PC-9 (cell line): ENCODE data around the gene PEMT. TPM values are rescaled to one million over a fixed set of nuclear protein-coding genes. Genes with fewer than 3 reads are reported as not detected.

Experiments used
- BruUV-seq: library from RNA; stranded (reverse); fragments of 400-500 nt; replicated peaks from 2 replicates; lab custom pipeline; 2021; lab: Mats Ljungman, UMichigan
- CTCF ChIA-PET: fragments of 300-600 bp; sonication (Branson Sonifier 250); formaldehyde crosslinking; loops from one replicate; lab custom pipeline; 2022; ENCODE audit warnings: antibody characterized with exemption; lab: Charles Lee
- POLR2A ChIA-PET: fragments of 300-600 bp; sonication (Branson Sonifier 250); formaldehyde crosslinking; loops from one replicate; lab custom pipeline; 2022; ENCODE audit warnings: antibody characterized with exemption; ENCODE audit not compliant: unreplicated experiment; lab: Charles Lee
- DNase-seq, 2 experiments: peaks; one replicate each; pipeline versions ENCODE4 v3.0.0 to v3.0.0-alpha.2; 2015 to 2022; ENCODE audit warnings: mixed read lengths in 1 of 2
- H2AFZ ChIP-seq: fragments of 200-600 bp; sonication (generic); 2 replicates; pipeline ENCODE4 v1.8.1; 2017; ENCODE audit warnings: antibody characterized with exemption
- H3F3A ChIP-seq: fragments of 200-600 bp; sonication (generic); 2 replicates; pipeline ENCODE4 v1.8.1; 2017; ENCODE audit warnings: antibody characterized with exemption, mild to moderate bottlenecking, low read depth; ENCODE audit not compliant: insufficient read depth
- H3K27ac ChIP-seq: fragments of 200-600 bp; sonication (generic); 2 replicates; pipeline ENCODE4 v1.6.1; 2016; ENCODE audit warnings: mixed run types
- H3K27me3 ChIP-seq: fragments of 200-600 bp; sonication (generic); 2 replicates; pipeline ENCODE4 v1.6.1; 2016; ENCODE audit warnings: low read depth, mixed run types; ENCODE audit not compliant: insufficient read depth
- H3K36me3 ChIP-seq: fragments of 200-600 bp; sonication (generic); 2 replicates; pipeline ENCODE4 v1.6.1; 2016; ENCODE audit warnings: low read depth, mixed run types
- H3K4me1 ChIP-seq: fragments of 200-600 bp; sonication (generic); replicated peaks from 2 replicates; pipeline ENCODE4 v1.6.1; 2016; ENCODE audit warnings: mixed run types; ENCODE audit not compliant: insufficient read depth
- H3K4me2 ChIP-seq: fragments of 200-600 bp; sonication (generic); 2 replicates; pipeline ENCODE4 v1.6.1; 2017; ENCODE audit warnings: mixed run types
- H3K4me3 ChIP-seq: fragments of 200-600 bp; sonication (generic); 2 replicates; pipeline ENCODE4 v1.6.1; 2016; ENCODE audit warnings: mixed run types
- H3K79me2 ChIP-seq: fragments of 200-600 bp; sonication (generic); 2 replicates; pipeline ENCODE4 v1.6.1; 2017; ENCODE audit warnings: low read depth, mixed run types
- H3K9me2 ChIP-seq: fragments of 200-600 bp; sonication (generic); 2 replicates; pipeline ENCODE4 v1.8.1; 2017; ENCODE audit warnings: mild to moderate bottlenecking; ENCODE audit not compliant: insufficient read depth
- H3K9me3 ChIP-seq: fragments of 200-600 bp; sonication (generic); 2 replicates; pipeline ENCODE4 v1.8.1; 2016; ENCODE audit warnings: low read depth; ENCODE audit not compliant: insufficient read depth
- H4K20me1 ChIP-seq: fragments of 200-600 bp; sonication (generic); 2 replicates; pipeline ENCODE4 v1.8.1; 2017; ENCODE audit not compliant: insufficient read depth
- EZH2 ChIP-seq: fragments of 200-600 bp; sonication (generic); IDR thresholded peaks from 2 replicates; pipeline ENCODE4 v1.8.0; 2017; ENCODE audit warnings: antibody characterized with exemption, low read depth
- intact Hi-C: fragments of 100-400 bp; cut with micrococcal nuclease; formaldehyde crosslinking; loops from one replicate; pipeline ENCODE4 v1.10.0; 2022; ENCODE audit not compliant: unreplicated experiment
- total RNA-seq: library from RNA; stranded (reverse); gene quantifications from 2 replicates; pipeline ENCODE4 v1.2.3, GENCODE V29; 2021
- TF ChIP-seq, protein P1 (sequence below): fragments of 200-600 bp; sonication (generic); conservative IDR thresholded peaks from 2 replicates; pipeline ENCODE4 v1.6.1; 2017; ENCODE audit warnings: mixed run types, antibody characterized with exemption, mild to moderate bottlenecking, moderate library complexity

The PEMT gene
- total RNA-seq, 1 experiment from 2014 or later = 61.2 TPM

GRCh38 chr17:17558431-17558830, 33.1 kb downstream of the PEMT start:
- TF ChIP-seq, protein P1, sequence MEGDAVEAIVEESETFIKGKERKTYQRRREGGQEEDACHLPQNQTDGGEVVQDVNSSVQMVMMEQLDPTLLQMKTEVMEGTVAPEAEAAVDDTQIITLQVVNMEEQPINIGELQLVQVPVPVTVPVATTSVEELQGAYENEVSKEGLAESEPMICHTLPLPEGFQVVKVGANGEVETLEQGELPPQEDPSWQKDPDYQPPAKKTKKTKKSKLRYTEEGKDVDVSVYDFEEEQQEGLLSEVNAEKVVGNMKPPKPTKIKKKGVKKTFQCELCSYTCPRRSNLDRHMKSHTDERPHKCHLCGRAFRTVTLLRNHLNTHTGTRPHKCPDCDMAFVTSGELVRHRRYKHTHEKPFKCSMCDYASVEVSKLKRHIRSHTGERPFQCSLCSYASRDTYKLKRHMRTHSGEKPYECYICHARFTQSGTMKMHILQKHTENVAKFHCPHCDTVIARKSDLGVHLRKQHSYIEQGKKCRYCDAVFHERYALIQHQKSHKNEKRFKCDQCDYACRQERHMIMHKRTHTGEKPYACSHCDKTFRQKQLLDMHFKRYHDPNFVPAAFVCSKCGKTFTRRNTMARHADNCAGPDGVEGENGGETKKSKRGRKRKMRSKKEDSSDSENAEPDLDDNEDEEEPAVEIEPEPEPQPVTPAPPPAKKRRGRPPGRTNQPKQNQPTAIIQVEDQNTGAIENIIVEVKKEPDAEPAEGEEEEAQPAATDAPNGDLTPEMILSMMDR = no peak
- TF ChIP-seq EZH2 = no peak
- no peak for DNase-seq
- no peaks in the 10 kb centered on the region for H3K9me2 ChIP-seq
- no peak overlapping the region for H3K27ac ChIP-seq
- H2AFZ ChIP-seq = no peak overlapping the region
- H3K36me3 ChIP-seq = no peaks in the 10 kb centered on the region
- no peaks in the 10 kb centered on the region for H3K9me3 ChIP-seq
- POLR2A ChIA-PET = no interaction called here
- BruUV-seq = no TSS peak
- H3K4me3 ChIP-seq = no peak overlapping the region
- peaks cover 59% of the 10 kb centered on the region for H4K20me1 ChIP-seq
- H3F3A ChIP-seq = no peaks in the 10 kb centered on the region
- H3K4me2 ChIP-seq = no peak overlapping the region
- no peaks in the 10 kb centered on the region for H3K4me1 ChIP-seq
- CTCF ChIA-PET = no interaction called here
- no peaks in the 10 kb centered on the region; the same call in 1 of the 2 replicates for H3K79me2 ChIP-seq
- intact Hi-C loops = no loop called here
- no peaks in the 10 kb centered on the region for H3K27me3 ChIP-seq

- intact Hi-C loops = no loop called here
- no peaks in the 10 kb centered on the region for H3K27me3 ChIP-seq
- no peak for TF ChIP-seq EZH2
- TF ChIP-seq, protein P1 = no peak
- no peaks in the 10 kb centered on the region for H3K9me3 ChIP-seq
- H3K36me3 ChIP-seq = no peaks in the 10 kb centered on the region
- no peak overlapping the region for H2AFZ ChIP-seq
- no peak for DNase-seq
- no peak overlapping the region for H3K4me2 ChIP-seq
- H3K4me3 ChIP-seq = no peak overlapping the region
- H3K79me2 ChIP-seq = no peaks in the 10 kb centered on the region; the same call in 1 of the 2 replicates
- H4K20me1 ChIP-seq = peaks cover 64% of the 10 kb centered on the region
- no peaks in the 10 kb centered on the region for H3F3A ChIP-seq
- no peak overlapping the region for H3K27ac ChIP-seq
- POLR2A ChIA-PET = interaction anchor here (0.6 kb wide), 1 partner anchor 1119 kb away, joined by 5 read pairs; no protein-coding TSS in a partner anchor
- BruUV-seq = no TSS peak
- no peaks in the 10 kb centered on the region for H3K9me2 ChIP-seq
- CTCF ChIA-PET = no interaction called here
- no peaks in the 10 kb centered on the region for H3K4me1 ChIP-seq
Measured at GRCh38 chr17:17557796-17558195, 33.7 kb downstream of the PEMT start.

- Histone ChIP-seq H4K20me1 (peaks cover 64% of the 10 kb centered on the region), H3K27ac (no peak overlapping the region), H3K9me2 (no peaks in the 10 kb centered on the region), H3K4me3 (no peak overlapping the region), H3F3A (no peaks in the 10 kb centered on the region), H3K4me2 (no peak overlapping the region), H3K79me2 (no peaks in the 10 kb centered on the region; the same call in 1 of the 2 replicates), H3K36me3 (no peaks in the 10 kb centered on the region), H3K9me3 (no peaks in the 10 kb centered on the region), H3K27me3 (no peaks in the 10 kb centered on the region), H3K4me1 (no peaks in the 10 kb centered on the region), H2AFZ (no peak overlapping the region)
- TF ChIP-seq, protein P1 = no peak
- no peak for TF ChIP-seq EZH2
- POLR2A ChIA-PET = no interaction called here
- intact Hi-C loops = no loop called here
- BruUV-seq = no TSS peak
- CTCF ChIA-PET = no interaction called here
- DNase-seq = no peak
Measured at GRCh38 chr17:17556671-17557070, 34.8 kb downstream of the PEMT start.
